Left renal cortex interstitium (tissue), 4 donors: ENCODE measurements around the gene RFC2. TPM values are rescaled to one million over a fixed set of nuclear protein-coding genes. Genes with fewer than 3 reads are reported as not detected.
"Not testable (repeated sequence)": the region's sequence is repeated elsewhere in the genome, so short reads cannot be mapped to it uniquely, and the experiment has no call there.

ENCODE experiments used
- DNase-seq, 4 donors: peaks; one replicate each; pipeline ENCODE4 v3.0.0-alpha.2; 2013; ENCODE audit warnings: low read depth in 4 of 4, low spot score in 2 of 4, missing footprints in 1 of 4
- polyA plus RNA-seq, 4 donors: library from polyadenylated mRNA; unstranded; fragments of 120-200 nt; gene quantifications; one replicate each; pipeline ENCODE4 v1.2.1, GENCODE V29; 2013; ENCODE audit not compliant: insufficient read length in 4 of 4

Gene RFC2
- polyA plus RNA-seq, 4 donors, result 41.1 to 48.8 (median 43.8) TPM

DNA sequence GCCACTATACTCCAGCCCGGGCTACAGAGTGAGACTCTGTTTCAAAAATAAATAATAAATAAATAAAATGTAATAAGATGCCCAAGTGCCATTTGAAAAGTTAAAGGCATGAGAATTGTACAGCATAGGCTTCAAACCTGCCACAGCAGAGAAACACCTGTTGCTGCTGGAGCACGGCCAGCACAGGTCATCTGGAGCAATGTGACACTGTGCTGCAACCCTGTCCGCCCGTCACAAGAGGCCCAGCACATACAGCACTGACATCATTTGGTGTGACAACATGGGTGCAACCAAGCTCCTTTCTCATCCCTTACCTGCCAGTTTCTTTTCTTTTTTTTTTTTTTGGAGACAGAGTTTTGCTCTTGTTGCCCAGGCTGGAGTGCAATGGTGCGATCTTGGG is 1.3 kb downstream of the RFC2 start:
- DNase-seq, result no peak

GRCh38 chr7:74249058-74249457 is 5.1 kb downstream of the RFC2 start:
- not testable (repeated sequence) for DNase-seq

- no peak for DNase-seq
Observed at GRCh38 chr7:74248156-74248555, 6.0 kb downstream of the RFC2 start.

DNA sequence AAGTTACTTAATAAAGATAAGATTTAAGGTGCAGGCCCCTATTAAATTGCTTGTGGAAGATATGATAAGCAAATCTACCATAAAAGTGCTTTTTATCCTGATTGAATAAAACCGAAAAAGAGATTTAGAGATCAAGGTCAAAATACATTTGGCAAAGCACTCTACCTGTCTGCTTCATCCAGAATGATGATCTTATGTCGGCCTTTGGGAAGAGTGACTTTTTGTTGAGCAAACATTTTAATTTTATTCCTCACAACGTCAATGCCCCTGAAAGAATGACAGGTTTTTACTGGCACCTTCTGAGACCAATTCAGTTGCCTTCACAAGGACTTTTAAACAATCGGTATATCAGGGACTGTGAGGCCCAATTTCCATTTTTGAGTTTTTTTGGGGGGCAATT is 7.7 kb downstream of the RFC2 start:
- no peak for DNase-seq

GRCh38 chr7:74242122-74242443 is 12.1 kb downstream of the RFC2 start:
- DNase-seq, result no peak

- DNase-seq, result no peak
Observed at GRCh38 chr7:74240482-74240881, 13.7 kb downstream of the RFC2 start.

DNA sequence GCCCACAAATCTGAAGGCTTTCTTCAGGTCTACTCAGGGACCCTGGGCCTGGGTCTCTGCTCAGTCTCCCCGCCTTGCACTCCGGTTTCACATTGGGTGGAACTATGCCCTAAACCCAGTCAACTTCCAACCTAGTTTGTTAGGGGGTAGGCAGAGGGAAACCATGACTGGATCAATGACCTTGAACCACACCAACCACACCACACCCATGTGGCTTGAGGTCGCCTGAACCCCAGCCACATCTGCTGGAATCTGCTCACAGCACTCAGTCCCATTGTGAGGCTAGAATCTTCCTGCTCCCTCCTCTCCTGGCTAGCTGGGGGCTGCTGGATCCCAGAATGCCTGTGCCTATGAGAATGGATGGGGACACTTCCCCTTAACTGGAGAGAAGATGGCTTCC is 17.9 kb downstream of the RFC2 start:
- no peak for DNase-seq

DNA sequence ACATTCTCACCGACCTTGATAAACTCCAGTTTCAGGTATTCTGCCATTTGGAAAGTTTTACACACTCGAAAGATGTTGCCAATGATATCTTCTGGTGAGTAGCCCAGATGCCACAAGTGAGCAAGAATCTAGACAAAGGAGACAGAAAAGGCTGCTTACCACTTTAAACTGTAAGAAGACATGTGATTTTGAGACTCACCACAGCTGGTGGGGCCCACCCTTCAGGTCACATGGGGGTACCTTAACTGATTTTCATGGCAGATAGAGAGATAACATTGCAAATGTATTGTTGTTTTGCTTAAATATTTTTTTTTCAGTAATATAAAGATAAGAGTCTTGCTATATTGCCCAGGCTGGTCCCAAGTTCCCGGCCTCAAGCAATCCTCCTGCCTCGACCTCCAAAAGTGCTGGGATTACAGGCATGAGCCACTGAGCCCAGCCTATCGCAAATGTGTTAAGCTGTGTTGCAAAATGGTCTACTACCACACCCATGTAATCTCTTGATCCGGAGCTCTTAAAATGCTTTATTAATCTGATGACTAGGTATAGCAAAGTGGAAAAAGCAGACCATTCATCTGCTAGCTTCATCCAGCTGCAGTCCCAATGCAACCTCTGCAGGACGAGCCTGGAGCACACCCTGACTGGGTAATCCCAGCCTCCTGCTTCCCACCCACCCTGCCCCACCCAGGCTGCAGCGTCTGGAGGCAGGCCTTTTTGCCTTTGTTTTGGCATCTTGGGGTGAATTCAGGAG is 18.5 kb downstream of the RFC2 start:
- DNase-seq, result no peak

GRCh38 chr7:74233655-74234285 is 20.4 kb downstream of the RFC2 start:
- DNase-seq, result no peak

DNA sequence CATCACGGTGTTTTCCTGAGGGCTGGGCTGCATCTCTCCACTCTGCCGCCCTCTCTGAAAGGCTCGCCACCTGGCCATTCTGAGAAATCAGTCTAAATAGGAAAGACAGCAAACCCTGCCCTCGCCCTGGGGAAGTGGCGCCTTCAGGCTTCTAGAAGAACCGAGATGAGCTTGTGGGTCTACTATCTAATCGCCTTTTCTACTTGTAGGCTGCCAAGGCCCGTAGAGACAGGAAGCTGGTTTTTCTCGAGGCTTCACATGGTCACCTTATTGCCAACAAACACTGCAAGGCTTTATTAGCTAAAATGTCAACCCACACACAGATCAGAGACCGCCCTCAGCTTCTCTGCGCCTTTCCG is 23.0 kb downstream of the RFC2 start:
- no peak for DNase-seq

DNA sequence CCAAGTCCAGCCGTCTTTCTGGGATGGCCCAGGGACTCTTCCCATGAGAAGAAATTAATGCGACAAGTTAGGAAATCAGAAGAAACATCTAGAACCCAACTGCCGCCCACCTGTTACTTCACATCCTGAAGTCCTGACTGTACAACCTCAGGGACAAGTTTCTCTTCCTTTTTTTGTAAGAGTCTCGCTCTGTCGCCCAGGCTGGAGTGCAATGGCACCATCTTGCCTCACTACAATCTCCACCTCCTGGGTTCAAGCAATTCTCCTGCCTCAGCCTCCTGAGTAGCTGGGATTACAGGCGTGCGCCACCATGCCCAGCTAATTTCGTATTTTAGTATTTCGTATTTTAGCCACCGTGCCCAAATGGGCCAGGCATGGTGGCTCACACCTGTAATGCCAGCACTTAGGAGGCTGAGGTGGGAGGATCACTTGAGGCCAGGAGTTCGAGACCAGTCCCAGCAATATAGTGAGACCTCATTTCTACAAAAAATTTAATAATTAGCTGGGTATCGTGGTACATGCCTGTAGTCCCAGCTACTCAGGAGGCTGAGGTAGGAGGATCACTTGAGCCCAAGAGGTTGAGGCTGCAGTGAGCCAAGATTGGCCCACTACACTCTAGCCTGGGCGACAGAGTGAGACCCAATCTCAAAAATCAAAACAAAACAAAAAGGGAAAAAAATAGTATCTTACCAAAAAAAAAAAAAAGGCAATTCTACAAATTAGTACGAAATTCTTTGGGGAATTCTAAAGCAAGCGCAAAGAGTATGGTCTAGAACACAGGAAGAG is 23.6 kb downstream of the RFC2 start:
- no peak for DNase-seq

- no peak for DNase-seq
Observed at GRCh38 chr7:74228951-74229900, 25.0 kb downstream of the RFC2 start.

GRCh38 chr7:74226633-74227032 is 27.6 kb downstream of the RFC2 start:
- no peak for DNase-seq

DNA sequence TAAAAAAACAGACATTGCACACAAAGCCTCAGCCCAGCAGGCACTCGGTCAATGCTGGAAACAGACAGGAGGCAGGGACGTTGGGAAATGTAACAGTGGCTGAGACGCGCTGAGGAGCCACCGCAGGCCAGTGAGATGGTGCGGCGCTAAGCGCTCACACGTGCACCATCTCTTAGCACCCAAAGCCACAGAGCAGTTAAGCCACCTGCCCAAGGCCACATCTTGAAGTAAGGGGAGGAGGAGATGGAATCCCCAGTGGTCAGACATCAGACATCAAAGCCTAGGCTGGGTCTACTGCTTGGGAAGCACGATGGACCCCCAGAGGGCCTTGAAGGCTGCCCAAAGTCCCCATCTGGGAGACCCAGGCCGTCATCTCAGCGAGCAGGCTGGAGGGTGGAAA is 28.8 kb downstream of the RFC2 start:
- DNase-seq, result no peak

DNA sequence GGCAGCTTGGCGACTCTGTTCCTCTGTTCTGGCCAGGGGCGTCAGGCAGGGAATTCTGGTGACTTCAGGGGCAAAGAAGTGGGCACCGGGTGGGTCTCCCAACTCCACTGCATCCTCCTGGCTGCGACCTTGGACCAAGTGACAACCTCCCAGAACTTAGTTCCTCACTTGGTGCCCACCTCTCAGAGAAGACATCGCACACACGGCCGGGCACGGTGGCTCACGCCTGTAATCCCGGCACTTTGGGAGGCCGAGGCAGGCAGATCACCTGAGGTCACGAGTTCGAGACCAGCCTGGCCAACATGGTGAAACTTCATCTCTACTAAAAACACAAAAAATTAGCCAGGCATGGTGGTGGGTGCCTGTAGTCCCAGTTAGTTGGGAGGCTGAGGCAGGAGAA is 29.3 kb downstream of the RFC2 start:
- DNase-seq, result not testable (repeated sequence)

- DNase-seq, result no peak
Observed at GRCh38 chr7:74224511-74224832, 29.7 kb downstream of the RFC2 start.

DNA sequence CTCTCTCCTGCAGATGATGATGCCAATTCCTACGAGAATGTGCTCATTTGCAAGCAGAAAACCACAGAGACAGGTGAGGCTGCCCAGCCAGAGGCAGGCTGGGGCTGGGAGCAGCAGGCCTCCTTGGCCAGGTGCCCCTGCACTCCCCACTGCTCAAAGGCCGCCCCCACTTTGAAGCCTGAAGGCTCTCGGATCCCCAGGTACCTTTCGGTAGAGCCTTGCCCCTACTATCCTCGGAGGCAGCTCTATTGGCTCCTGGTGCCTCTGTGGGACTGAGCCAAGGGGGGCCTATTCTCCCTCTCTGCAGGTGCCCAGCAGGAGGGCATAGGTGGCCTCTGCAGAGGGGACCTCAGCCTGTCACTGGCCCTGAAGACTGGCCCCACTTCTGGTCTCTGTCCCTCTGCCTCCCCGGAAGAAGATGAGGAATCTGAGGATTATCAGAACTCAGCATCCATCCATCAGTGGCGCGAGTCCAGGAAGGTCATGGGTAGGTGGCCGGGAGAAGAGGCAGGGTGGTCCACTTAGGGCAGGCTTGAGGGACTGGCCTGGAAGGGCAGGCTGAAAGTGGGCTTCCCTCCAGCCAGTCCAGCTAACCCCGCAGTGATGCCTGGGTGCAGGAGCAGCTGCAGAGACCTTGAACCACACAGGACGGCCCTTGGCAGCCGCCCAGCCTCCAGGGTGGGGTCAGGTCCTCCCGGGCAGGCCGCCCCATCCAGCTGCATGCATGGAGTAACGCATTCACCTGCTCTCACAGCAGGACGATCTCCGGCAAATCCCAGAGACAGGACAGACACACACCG is 30.3 kb downstream of the RFC2 start:
- DNase-seq, result no peak

DNA sequence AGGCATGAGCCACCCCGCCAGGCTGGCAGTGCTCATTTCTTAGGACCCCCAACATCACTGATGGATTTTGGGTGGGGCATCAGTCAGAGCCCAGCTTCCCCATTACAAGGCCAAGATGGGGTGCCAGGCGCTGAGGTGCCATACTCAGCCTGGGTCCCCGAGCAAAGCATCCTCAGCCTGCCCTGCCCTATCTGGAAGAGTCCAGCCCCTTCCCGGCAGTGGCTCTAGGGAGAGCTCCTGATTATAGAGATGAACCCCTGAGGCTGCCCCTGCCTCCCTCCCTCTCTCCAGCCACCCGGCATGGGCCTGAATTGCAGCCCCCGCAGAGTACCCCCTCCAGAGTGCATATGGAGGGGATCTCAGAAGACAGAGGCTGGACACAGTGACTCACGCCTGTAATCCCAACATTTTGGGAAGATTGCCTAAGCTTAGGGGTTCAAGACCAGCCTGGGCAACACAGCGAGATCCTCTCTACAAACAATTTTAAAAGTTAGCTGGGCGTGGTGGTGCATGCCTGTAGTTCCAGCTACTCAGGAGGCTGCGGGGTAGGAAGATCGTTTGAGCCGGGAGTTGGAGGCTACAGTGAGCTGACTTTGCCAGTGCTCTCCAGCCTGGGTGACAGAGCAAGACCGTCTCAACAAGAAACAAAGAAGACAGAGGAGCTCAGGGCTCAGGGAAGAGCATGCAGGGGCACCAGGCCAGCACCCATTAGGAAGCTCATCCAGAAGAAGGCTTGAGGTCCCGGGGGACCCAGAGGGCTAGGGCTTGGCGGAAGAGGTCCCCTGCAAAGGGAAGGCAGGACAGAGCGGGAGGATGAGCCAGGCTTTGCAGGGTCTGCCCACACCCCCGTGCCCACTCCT is 31.1 kb downstream of the RFC2 start:
- DNase-seq, result no peak

DNA sequence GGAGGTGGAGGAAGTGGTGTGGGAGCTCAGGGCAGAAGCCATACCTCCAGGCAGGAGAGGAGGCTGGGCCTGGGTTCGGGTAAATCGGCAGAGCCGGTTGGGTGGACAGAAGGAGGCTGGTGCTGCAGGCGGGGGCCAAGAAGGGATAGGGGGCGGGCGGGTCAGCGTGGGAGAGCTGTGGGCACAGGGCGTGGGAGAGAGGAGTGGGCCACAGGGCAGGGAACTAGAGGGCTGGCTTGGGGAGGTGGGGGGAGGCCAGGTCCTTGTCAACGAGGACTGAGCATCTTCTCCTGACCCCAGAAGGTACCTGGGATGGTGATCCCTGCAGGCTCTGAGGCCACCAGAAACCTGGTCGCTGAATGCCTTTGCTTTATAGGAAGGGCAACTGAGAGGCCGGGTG is 32.5 kb downstream of the RFC2 start:
- no peak for DNase-seq
